K562 (cell line): Measurements from ENCODE around the gene CACNA1C.

Source experiments
- BHLHE40 ChIP-seq: IDR thresholded peaks from 2 replicates; pipeline ENCODE4 v1.6.1; 2011; ENCODE audit warnings: low read length, improper control_type of control experiment
- CBX8 ChIP-seq: fragments of 200-600 bp; sonication (generic); IDR thresholded peaks from 2 replicates; pipeline ENCODE4 v1.6.1; 2012; ENCODE audit warnings: borderline replicate concordance, mixed run types, low read depth, mild to moderate bottlenecking, moderate library complexity, mixed read lengths, low read length, control low read depth, inconsistent platforms; ENCODE audit not compliant: poor library complexity, severe bottlenecking; ENCODE audit errors: extremely low read depth
- CREM ChIP-seq: IDR thresholded peaks from 2 replicates; pipeline ENCODE4 v1.6.1; 2014; ENCODE audit warnings: antibody characterized with exemption, low read depth
- CTCF ChIP-seq, 3 experiments: IDR thresholded peaks in 2 of 3; conservative IDR thresholded peaks in 1 of 3; 2 replicates each; pipeline ENCODE4 v1.5.1; 2011 to 2012; ENCODE audit warnings: low read length in 3 of 3, mild to moderate bottlenecking in 3 of 3, control low read depth in 2 of 3, improper control_type of control experiment in 1 of 3, inconsistent platforms in 1 of 3, low read depth in 1 of 3, mixed read lengths in 1 of 3, moderate library complexity in 1 of 3; ENCODE audit not compliant: insufficient read depth in 2 of 3
- IRF2 ChIP-seq: sonication (generic); formaldehyde crosslinking; IDR thresholded peaks from 2 replicates; pipeline ENCODE4 v1.8.1; 2022; ENCODE audit warnings: mild to moderate bottlenecking, missing genetic modification reagents
- POLR2H ChIP-seq: IDR thresholded peaks from 2 replicates; pipeline ENCODE4 v1.6.1; 2016; ENCODE audit warnings: missing genetic modification characterization, low read depth, mild to moderate bottlenecking, control low read depth, missing compliant biosample characterization, moderate library complexity
- ZBTB9 ChIP-seq: fragments of 450-650 bp; formaldehyde crosslinking; IDR thresholded peaks from 2 replicates; pipeline ENCODE4 v1.4.0; 2020; ENCODE audit warnings: mild to moderate bottlenecking, moderate library complexity
- ZNF133 ChIP-seq: fragments of 250-450 bp; sonication (Bioruptor Pico); IDR thresholded peaks from 2 replicates; pipeline ENCODE4 v1.4.0; 2020; ENCODE audit warnings: mild to moderate bottlenecking
- ZNF3 ChIP-seq: fragments of 250-450 bp; sonication (Bioruptor Pico); IDR thresholded peaks from 2 replicates; pipeline ENCODE4 v1.5.0; 2021; ENCODE audit warnings: mild to moderate bottlenecking, moderate library complexity
- ZNF311 ChIP-seq: fragments of 250-450 bp; sonication (Bioruptor Pico); IDR thresholded peaks from 2 replicates; pipeline ENCODE4 v1.4.0; 2020; ENCODE audit warnings: mild to moderate bottlenecking, moderate library complexity
- ZNF551 ChIP-seq: fragments of 250-450 bp; sonication (Bioruptor Pico); IDR thresholded peaks from 2 replicates; pipeline ENCODE4 v1.5.0; 2021; ENCODE audit warnings: mild to moderate bottlenecking, moderate library complexity

- TF ChIP-seq CTCF (IDR thresholded peaks at IDR 0.05 in 2 of 3, conservative IDR thresholded peaks at IDR 0.05 in 1 of 3; ENCODE audit: insufficient read depth in 2 of 3, low read depth in 1 of 3, low read length in 3 of 3) (no peak), ZBTB9 (CRISPR knock-in tag) (no peak), CREM (no peak), POLR2H (tag) (no peak), BHLHE40 (no peak), CBX8 (no peak), IRF2 (CRISPR knock-in tag) (no peak), ZNF3 (no peak), ZNF551 (CRISPR knock-in tag) (no peak), ZNF311 (CRISPR knock-in tag) (no peak), ZNF133 (CRISPR knock-in tag) (no peak)
These were observed 302.4 kb downstream of the CACNA1C start for GRCh38 chr12:2355198-2355597.
